Measurements from ENCODE around the gene SH3PXD2B.

The SH3PXD2B gene

GRCh38 chr5:172312286-172312685, 142.0 kb downstream of the SH3PXD2B start:
- no peak overlapping the region for H3K27ac ChIP-seq
- no peak for TF ChIP-seq ZFX (IDR thresholded peaks at IDR 0.05; ENCODE audit: borderline replicate concordance)
- TF ChIP-seq CTCF (IDR thresholded peaks at IDR 0.05) = no peak

GRCh38 chr5:172311605-172312004, 142.7 kb downstream of the SH3PXD2B start:
- TF ChIP-seq ZFX (IDR thresholded peaks at IDR 0.05; ENCODE audit: borderline replicate concordance) (no peak), CTCF (IDR thresholded peaks at IDR 0.05) (no peak)
- no peak overlapping the region for H3K27ac ChIP-seq

- TF ChIP-seq CTCF (IDR thresholded peaks at IDR 0.05) (no peak), ZFX (IDR thresholded peaks at IDR 0.05; ENCODE audit: borderline replicate concordance) (no peak)
- no peak overlapping the region for H3K27ac ChIP-seq
Measured at GRCh38 chr5:172311026-172311425, 143.3 kb downstream of the SH3PXD2B start.

- no peak overlapping the region for H3K27ac ChIP-seq
- TF ChIP-seq CTCF (IDR thresholded peaks at IDR 0.05) (no peak), ZFX (IDR thresholded peaks at IDR 0.05; ENCODE audit: borderline replicate concordance) (no peak)
Measured at GRCh38 chr5:172305380-172305779, 148.9 kb downstream of the SH3PXD2B start.

GRCh38 chr5:172303572-172304335, 150.6 kb downstream of the SH3PXD2B start:
- no peak overlapping the region for H3K27ac ChIP-seq
- TF ChIP-seq ZFX (IDR thresholded peaks at IDR 0.05; ENCODE audit: borderline replicate concordance) = no peak
- TF ChIP-seq CTCF (IDR thresholded peaks at IDR 0.05) = no peak

GRCh38 chr5:172303162-172303561, 151.2 kb downstream of the SH3PXD2B start:
- no peak for TF ChIP-seq ZFX (IDR thresholded peaks at IDR 0.05; ENCODE audit: borderline replicate concordance)
- TF ChIP-seq CTCF (IDR thresholded peaks at IDR 0.05) = no peak
- H3K27ac ChIP-seq = no peak overlapping the region

GRCh38 chr5:172302047-172302710, 152.1 kb downstream of the SH3PXD2B start:
- H3K27ac ChIP-seq = no peak overlapping the region
- TF ChIP-seq CTCF (IDR thresholded peaks at IDR 0.05) = no peak
- no peak for TF ChIP-seq ZFX (IDR thresholded peaks at IDR 0.05; ENCODE audit: borderline replicate concordance)

Measured in 22Rv1 (cell line).